Esophagus (tissue), 2 donors: ENCODE data around the gene CCER1. TPM values are rescaled to one million over a fixed set of nuclear protein-coding genes. Genes with fewer than 3 reads are reported as not detected.

Source experiments
- H3K27ac ChIP-seq, 2 donors: one replicate each; pipeline ENCODE4 v1.5.1; 2013; ENCODE audit warnings: low read depth in 2 of 2, mild to moderate bottlenecking in 2 of 2, inconsistent platforms in 1 of 2, low read length in 1 of 2, moderate library complexity in 1 of 2
- H3K27me3 ChIP-seq, 2 donors: one replicate each; pipeline ENCODE4 v1.6.1; 2013; ENCODE audit warnings: low read length in 2 of 2, control low read depth in 1 of 2, mild to moderate bottlenecking in 1 of 2; ENCODE audit not compliant: insufficient read depth in 2 of 2, control insufficient read depth in 1 of 2
- H3K36me3 ChIP-seq, 2 donors: one replicate each; pipeline ENCODE4 v1.6.1; 2013; ENCODE audit warnings: low read length in 1 of 2; ENCODE audit not compliant: control insufficient read depth in 2 of 2, insufficient read depth in 2 of 2
- H3K4me1 ChIP-seq, 2 donors: one replicate each; pipeline ENCODE4 v1.6.1; 2013; ENCODE audit warnings: low read length in 1 of 2; ENCODE audit not compliant: control insufficient read depth in 2 of 2, insufficient read depth in 2 of 2
- H3K4me3 ChIP-seq, 2 donors: one replicate each; pipeline ENCODE4 v1.5.1; 2013; ENCODE audit warnings: low read length in 2 of 2, mild to moderate bottlenecking in 2 of 2, low read depth in 1 of 2, moderate library complexity in 1 of 2
- H3K9me3 ChIP-seq, 2 donors: one replicate each; pipeline ENCODE4 v1.6.1; 2013; ENCODE audit warnings: mild to moderate bottlenecking in 2 of 2, low read depth in 1 of 2, low read length in 1 of 2, moderate library complexity in 1 of 2; ENCODE audit not compliant: control insufficient read depth in 2 of 2, insufficient read depth in 1 of 2
- WGBS, 2 donors: extraction: QIAGEN DNeasy Blood & Tissue Kit; methylation state at CpG; one replicate each; pipeline ENCODE4 v1.1.7; 2013; 5-methylcytosine and 5-hydroxymethylcytosine counted together
- polyA plus RNA-seq, 2 donors: library from polyadenylated mRNA; stranded (reverse); fragments of 200-250 nt; gene quantifications; one replicate each; pipeline ENCODE4 v1.2.3, GENCODE V29; 2013
- donor health status: healthy with polysubstance abuse.
- donor health status: Bipolar disorder and iron deficiency.

The CCER1 gene
- polyA plus RNA-seq = not detected

- no peaks in the 10 kb centered on the region for H3K27me3 ChIP-seq
- H3K4me1 ChIP-seq = no peaks in the 10 kb centered on the region
- H3K9me3 ChIP-seq = peaks cover 0 to 4% of the 10 kb centered on the region in 2 donors
- no peaks in the 10 kb centered on the region for H3K36me3 ChIP-seq
- H3K4me3 ChIP-seq = no peak within 1 kb of the TSS
- H3K27ac ChIP-seq = no peak within 1 kb of the TSS
- WGBS, 2 donors = 97% methylated on average over 22 of the region's 22 CpGs
Observed at GRCh38 chr12:90954921-90955320, at the start of gene CCER1. CCER1 (minus strand) TSS chr12:90955176; CDS start chr12:90954742, 434 bp downstream.

- H3K36me3 ChIP-seq = no peaks in the 10 kb centered on the region
- no peaks in the 10 kb centered on the region for H3K27me3 ChIP-seq
- no peaks in the 10 kb centered on the region for H3K9me3 ChIP-seq
- no peak overlapping the region for H3K27ac ChIP-seq
- H3K4me3 ChIP-seq = no peak overlapping the region
- no peaks in the 10 kb centered on the region for H3K4me1 ChIP-seq
Observed at GRCh38 chr12:91003737-91004136, 48.8 kb upstream of the CCER1 start.

GRCh38 chr12:91001306-91001705, 46.3 kb upstream of the CCER1 start:
- Histone ChIP-seq H3K27me3 (no peaks in the 10 kb centered on the region), H3K4me1 (no peaks in the 10 kb centered on the region), H3K4me3 (no peak overlapping the region), H3K9me3 (no peaks in the 10 kb centered on the region), H3K36me3 (no peaks in the 10 kb centered on the region), H3K27ac (no peak overlapping the region)
- 30 to 31% methylated on average over 1 of the region's 1 CpG for WGBS, 2 donors

GRCh38 chr12:90999966-91000365, 45.0 kb upstream of the CCER1 start:
- Histone ChIP-seq H3K27me3 (no peaks in the 10 kb centered on the region), H3K27ac (no peak overlapping the region), H3K4me3 (no peak overlapping the region), H3K9me3 (no peaks in the 10 kb centered on the region), H3K36me3 (no peaks in the 10 kb centered on the region), H3K4me1 (no peaks in the 10 kb centered on the region)
- 81 to 88% methylated on average over 2 of the region's 2 CpGs for WGBS, 2 donors

- H3K4me3 ChIP-seq = no peak overlapping the region
- H3K4me1 ChIP-seq = no peaks in the 10 kb centered on the region
- no peak overlapping the region for H3K27ac ChIP-seq
- WGBS, 2 donors = 94 to 96% methylated on average over 2 of the region's 2 CpGs
- H3K27me3 ChIP-seq = no peaks in the 10 kb centered on the region
- H3K36me3 ChIP-seq = no peaks in the 10 kb centered on the region
- H3K9me3 ChIP-seq = no peaks in the 10 kb centered on the region
Observed at GRCh38 chr12:90999527-90999926, 44.6 kb upstream of the CCER1 start.

GRCh38 chr12:90995010-90995409, 40.0 kb upstream of the CCER1 start:
- WGBS, 2 donors = 65 to 78% methylated on average over 2 of the region's 2 CpGs
- Histone ChIP-seq H3K9me3 (no peaks in the 10 kb centered on the region), H3K4me1 (no peaks in the 10 kb centered on the region), H3K27ac (no peak overlapping the region), H3K27me3 (no peaks in the 10 kb centered on the region), H3K4me3 (no peak overlapping the region), H3K36me3 (no peaks in the 10 kb centered on the region)

GRCh38 chr12:90991952-90992465, 37.0 kb upstream of the CCER1 start:
- no peak overlapping the region for H3K27ac ChIP-seq
- H3K4me3 ChIP-seq = no peak overlapping the region
- no peaks in the 10 kb centered on the region for H3K36me3 ChIP-seq
- H3K4me1 ChIP-seq = no peaks in the 10 kb centered on the region
- 91 to 94% methylated on average over 3 of the region's 3 CpGs for WGBS, 2 donors
- no peaks in the 10 kb centered on the region for H3K9me3 ChIP-seq
- H3K27me3 ChIP-seq = no peaks in the 10 kb centered on the region

- Histone ChIP-seq H3K9me3 (peaks cover 0 to 3% of the 10 kb centered on the region in 2 donors), H3K36me3 (no peaks in the 10 kb centered on the region), H3K27me3 (no peaks in the 10 kb centered on the region), H3K4me3 (no peak overlapping the region), H3K27ac (no peak overlapping the region), H3K4me1 (no peaks in the 10 kb centered on the region)
- 47 to 58% methylated on average over 3 of the region's 3 CpGs for WGBS, 2 donors
Observed at GRCh38 chr12:90990611-90991010, 35.6 kb upstream of the CCER1 start.

- 84 to 90% methylated on average over 1 of the region's 1 CpG for whole genome bisulfite sequencing, 2 donors
Observed at GRCh38 chr12:90989686-90990111, 34.7 kb upstream of the CCER1 start.

GRCh38 chr12:90987520-90987919, 32.5 kb upstream of the CCER1 start:
- no peaks in the 10 kb centered on the region for H3K36me3 ChIP-seq
- no peaks in the 10 kb centered on the region for H3K27me3 ChIP-seq
- H3K27ac ChIP-seq = no peak overlapping the region
- H3K4me1 ChIP-seq = no peaks in the 10 kb centered on the region
- whole genome bisulfite sequencing, 2 donors = 94 to 98% methylated on average over 1 of the region's 1 CpG
- H3K9me3 ChIP-seq = peaks cover 0 to 3% of the 10 kb centered on the region in 2 donors
- no peak overlapping the region for H3K4me3 ChIP-seq

More at GRCh38 chr12:90989686-90990111, 34.7 kb upstream of the CCER1 start:
- Histone ChIP-seq H3K4me3 (no peak overlapping the region), H3K27me3 (no peaks in the 10 kb centered on the region), H3K9me3 (peaks cover 0 to 3% of the 10 kb centered on the region in 2 donors), H3K27ac (no peak overlapping the region), H3K36me3 (no peaks in the 10 kb centered on the region), H3K4me1 (no peaks in the 10 kb centered on the region)
